Colon (tissue), 2 donors: ENCODE results near the gene FHL2.

ENCODE experiments used
- FAIRE-seq: peaks from 2 replicates; lab custom pipeline; 2012; peaks lifted over from hg19 to GRCh38; lab: Jason Lieb, UNC
- donor health status: control.
- donor health status: control.

FHL2 gene

DNA sequence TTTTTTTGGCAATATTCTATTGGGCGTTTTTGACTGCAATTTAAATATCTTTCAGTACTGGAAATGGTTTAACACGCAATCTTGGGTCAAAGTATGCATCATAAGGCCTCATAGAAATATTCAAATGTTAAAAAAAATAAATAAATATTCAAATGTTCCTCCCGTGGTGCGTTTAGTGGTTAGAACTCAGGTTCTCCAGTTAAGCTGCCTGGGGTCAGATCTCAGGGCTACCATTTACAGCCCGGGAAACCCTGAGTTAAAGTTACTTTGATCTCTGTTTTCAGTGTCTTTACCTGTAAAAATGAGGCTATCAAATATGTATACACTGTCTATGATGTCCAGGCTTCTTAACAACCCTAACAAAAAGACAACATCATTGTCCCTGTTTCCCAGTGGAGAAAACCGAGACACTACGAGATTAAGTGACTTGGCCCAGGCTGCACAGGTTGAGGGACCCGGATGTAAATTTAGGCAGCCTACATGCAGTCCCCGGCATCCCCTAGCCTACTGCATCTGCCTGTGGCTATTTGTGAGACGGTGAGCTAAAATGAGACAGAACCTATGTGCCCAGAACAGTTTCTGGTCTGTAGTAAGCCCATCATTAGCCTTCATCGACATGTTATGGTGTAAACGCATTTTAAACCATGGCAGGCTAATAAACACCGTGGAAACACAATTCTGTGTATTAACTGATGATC is 1.7 kb downstream of the FHL2 start:
- FAIRE-seq: no peak

DNA sequence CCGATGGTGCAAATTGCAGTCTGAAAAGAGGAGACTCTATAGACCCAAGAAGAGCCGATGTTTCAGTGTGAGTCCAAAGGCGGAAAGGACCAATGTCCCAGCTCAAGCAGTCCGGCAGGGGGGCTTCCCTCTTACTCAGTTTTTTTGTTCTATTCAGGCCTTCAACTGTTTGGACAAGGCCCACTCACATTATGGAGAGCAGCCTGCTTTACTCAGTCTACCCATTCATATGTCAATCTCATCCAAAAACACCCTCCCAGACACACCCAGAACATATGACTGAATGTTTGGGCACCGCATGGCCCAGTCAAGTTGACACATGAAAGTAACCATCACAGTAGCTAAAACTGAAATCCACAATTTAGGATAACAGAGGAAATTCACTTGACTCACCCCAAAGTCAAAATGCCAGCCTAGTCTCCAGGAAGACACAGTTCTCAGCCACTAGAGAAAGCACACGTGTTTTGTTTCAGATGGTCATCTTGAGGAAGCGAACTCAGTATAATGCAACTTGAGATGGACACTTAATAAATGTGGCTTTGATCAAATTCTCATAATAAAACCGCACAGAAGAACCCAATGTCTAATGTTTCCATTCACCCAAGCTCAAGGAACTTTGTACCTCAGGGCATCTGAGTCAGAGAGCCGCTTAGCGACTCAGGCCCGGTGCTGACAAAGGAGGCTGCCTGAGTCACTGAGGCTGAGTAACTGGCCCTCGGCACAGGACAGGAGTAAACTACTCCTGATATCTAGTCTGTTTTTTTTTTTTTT is 2.4 kb downstream of the FHL2 start:
- FAIRE-seq: no peak

DNA sequence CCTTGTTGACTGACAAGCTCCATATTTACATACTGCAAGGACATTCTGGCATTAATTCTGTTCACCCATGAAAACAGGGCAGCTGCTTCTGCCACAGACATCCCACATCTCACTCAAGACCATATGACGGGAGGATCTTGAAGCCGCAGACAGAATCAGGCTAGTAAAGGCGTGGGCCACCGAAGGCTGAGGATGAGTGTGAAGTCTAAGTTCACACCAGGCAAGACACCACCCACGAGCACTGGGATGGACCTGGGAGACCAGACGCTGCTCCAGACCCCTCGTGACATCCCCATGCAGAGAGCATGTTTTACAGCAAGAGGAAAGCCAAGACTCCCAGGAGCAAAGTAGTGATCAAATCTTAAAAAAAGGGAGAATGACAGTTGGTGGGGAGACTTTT is 3.2 kb downstream of the FHL2 start:
- FAIRE-seq: no peak

DNA sequence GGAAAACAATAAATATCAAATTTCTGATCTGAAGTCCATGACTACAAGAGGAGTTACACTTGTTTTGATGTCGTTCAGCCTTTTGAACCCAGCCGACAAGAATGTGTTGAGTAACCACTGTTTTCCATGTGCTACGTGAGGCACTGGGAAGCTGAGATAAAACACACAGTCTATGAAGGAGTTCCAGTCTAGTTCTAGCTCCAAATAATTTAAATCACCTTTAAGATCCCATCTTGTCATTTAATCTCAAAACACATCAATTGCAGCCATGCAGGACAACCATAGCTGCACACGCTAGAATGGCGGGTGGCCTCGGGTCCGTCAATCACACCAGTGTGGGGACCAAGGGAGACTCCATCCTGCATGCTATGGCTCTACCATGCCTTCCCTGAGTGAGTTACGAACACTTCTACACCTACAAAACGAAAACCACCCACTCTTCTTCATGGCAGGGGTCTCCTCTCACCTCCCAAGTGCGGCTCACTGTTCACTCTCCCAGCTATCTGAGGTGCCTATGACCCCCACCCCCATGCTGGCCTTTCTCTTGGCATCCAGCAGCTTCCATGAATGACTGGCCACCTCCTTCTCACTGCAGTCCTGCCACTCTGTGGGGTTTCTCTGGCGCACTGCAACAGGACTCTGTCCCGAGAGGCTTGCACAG is 3.8 kb downstream of the FHL2 start:
- no peak for FAIRE-seq

DNA sequence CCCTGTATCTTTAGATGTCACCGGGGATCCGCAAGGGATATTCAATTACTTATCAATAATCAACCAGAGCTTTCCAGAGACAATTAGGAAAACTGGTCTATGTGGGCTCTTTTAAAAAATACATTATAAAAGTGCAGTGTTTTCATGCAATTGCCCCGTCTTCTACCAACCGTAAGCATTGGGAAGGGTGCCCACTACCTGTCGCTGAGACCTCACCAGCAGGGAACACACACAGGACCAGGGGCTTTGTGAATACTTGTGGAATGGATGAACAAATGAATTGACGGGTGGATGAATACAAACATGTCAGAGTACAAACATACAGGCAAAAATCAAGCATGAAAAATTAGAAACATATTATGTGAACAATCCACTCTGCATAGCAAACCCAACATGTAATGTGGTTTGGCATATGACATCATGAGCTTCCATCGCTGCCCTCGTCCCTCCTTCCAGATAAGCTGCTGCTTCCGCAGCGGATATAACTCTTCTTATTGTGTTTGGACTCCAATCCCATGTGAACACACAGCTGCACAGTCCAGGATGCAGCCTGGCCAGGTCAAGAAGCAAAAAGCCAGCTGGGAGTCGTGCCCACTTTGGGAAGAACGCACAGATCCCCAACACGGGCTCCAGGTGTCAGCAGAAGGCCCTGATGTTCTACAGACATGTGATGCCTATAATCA is 5.3 kb downstream of the FHL2 start:
- no peak for FAIRE-seq

DNA sequence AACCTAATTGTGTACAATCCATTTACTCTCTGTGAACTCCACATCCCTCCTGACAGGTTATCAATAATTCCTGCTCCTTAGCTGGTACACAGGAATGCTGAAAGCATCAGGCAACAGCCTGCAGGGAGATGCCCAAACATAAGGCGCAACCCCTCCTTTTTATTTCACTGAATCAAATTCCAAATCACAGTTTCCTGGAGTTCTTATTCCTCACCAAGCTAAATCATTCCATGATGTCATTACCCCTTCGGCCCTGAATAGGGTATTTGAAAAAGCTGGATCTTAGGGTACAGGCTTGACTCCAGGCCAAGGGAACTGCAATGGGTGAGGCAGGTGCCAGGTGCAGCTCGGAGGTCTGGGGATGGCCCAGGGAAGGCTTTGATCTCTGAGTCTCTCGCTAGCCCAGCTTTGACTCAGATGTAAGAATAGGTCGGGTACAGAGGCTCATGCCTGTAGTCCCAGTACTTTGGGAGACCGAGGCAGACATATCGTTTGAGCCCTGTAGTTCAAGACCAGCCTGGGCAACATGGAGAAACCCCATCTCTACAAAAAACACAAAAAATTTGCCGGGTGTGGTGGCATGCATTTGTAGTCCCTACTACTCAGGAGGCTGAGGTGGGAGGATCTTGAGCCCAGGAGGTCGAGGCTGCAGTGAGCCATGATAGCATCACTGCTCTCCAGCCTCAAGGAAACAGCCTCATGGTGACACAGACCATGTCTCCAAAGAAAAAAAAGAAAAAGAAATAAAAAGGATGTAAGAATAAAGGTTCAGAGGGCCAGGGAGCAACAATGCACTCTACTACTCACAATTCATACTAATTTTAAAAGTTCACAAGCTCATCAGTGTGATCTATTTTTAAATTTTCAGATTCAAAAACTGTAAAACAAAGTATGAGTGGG is 6.8 kb downstream of the FHL2 start:
- FAIRE-seq: no peak

DNA sequence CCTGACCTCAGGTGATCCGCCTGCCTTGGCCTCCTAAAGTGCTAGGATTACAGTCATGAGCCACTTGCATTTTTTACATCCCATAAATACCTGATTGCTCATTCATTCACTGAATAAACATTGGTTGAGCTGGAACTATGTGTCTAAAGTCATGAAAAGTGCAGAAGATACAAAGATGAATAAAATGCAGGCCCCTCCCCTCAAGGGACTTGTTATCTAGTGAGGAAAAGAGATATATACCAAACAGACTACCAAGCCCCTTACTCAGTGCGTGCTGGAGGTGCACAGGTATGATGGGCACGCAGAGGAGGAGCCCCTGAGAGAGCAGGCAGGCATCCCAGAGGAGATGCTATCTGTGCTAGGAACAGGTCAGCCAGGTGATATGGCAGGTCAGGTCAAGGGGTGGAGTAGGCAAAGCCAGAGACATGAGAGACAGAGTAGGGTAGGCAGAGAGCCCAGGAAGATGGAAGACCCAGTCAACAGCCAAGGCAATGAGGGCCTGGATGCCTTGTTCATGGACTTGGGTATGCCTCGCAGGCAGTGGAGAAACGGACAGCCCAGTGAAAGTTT is 7.7 kb downstream of the FHL2 start:
- FAIRE-seq: no peak

DNA sequence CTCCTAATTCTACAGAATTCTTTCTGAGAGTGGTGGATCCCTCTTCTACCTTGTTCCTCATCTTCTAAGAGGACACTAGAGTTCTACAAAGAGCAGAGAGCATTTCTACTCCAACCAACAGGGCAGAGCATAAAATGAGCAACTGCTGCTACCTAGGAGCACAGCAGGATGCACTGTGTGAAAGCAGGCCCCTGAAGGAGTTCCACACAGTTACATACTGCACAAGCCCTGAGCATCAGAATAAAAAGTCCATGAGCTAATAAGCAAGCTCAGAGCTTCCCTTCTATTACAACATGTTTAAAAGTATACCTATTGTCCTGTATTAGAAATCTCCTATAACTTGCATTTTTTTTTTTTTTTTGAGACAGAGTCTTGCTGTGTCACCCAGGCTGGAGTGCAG is 8.4 kb downstream of the FHL2 start:
- FAIRE-seq: no peak

DNA sequence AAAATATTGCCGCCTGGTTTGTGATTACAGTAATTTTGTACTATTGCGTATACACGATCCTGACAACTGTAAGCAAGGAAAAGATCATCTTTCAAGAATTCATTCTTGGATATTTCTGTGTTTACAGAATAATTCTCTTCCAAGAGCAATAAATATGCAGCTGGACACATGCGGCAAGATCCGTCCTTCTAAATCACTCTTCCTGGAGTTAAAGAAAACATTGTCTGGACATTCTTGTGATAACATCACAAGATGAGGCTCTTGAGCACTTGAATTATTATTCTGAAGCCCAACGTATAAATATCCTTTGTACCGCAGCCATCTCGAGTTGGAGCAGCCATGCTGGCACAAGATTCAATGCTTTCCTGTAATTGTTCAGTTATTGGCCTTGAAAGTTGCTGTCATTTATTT is 9.9 kb downstream of the FHL2 start:
- no peak for FAIRE-seq

DNA sequence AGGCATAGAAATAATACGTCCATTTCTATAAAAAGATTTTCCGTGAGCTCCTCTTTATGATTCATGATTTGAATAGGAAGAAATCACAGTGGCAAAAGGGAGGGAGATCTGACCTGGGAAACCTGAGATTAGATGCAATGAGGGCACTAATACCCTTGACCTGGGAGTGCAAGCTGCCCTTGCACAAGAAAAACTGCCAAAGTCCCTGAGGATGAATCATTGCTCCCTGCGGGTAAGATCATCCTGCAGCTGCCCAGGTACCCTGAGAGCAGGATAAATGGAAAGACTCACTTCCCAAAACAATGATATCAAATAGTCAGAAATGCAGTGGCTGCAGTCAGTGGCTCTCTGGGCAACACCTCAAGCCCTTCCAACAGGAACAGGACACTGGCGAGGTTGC is 11.6 kb downstream of the FHL2 start:
- no peak for FAIRE-seq

DNA sequence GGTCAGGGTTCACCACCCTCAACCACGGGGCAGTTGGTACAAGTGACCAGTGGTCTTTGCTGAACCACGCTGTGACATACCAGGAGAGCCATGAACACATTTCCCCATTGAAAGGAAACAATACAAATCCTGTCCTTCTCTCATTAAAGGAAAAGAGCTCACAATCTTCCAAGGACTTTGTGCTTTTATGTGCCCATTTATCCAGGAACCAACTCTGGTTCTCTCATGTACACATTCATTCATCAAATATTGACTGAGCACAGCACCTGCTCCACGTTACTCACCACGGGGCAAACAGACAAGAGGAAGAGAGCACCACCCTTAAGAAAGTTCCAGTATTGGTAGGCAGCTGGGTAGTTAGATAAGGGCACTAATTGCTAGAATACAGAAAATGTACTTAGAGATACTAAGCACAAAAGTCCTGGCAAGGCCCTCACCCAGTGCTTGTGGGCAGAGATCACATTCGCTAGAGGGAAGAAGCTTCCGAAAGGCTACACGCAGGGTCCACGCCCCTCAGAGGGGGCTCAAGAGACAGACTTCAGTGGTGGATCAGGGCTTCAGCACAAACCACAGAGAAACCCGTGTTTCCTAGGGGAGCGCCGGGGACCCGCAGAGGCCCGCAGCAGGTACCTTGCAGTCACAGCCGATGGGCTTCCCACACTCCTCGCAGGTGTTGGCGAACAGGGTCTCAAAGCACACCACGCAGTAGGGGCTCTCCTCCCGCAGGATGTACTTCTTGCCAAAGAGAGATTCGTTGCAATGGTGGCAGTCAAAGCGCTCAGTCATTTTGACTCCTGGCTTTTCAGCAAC is 12.9 kb downstream of the FHL2 start:
- no peak for FAIRE-seq

DNA sequence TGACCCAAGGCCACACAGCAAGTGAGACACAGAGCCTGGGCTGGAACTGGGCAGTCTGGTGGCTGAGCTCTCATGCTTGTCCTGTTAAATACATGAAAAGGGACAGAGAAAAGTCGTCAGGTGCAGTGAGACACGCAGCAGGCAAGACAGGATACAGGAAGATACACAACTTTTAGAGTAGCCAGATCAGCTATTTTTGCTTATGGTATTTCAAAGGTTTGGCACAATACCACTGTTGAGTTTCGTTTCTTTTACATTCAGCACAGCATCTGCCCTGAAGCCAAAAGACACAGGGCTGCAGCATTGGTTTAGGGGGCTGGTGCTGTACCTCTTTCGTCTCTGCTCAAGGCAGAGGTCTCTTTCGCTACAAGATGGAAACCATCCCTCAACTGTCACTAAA is 14.0 kb downstream of the FHL2 start:
- no peak for FAIRE-seq

DNA sequence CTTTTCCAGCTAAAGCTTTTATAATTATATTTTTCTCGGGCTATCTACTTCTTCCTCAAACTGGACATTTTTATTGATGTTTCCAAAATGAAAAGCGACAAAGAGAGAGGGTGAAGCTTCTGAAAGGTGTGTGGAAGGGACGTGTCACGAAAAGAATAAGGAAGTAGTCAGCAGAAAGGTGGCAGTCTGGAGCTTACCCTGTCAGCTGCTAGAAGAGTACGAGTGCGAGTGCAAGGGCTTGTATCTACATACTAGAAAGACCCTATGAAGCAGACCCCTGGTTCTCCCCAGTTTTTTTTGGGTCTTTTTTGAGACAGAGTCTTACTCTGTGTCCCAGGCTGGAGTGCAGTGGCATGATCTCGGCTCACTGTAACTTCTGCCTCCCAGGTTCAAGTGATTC is 14.6 kb downstream of the FHL2 start:
- FAIRE-seq: no peak

DNA sequence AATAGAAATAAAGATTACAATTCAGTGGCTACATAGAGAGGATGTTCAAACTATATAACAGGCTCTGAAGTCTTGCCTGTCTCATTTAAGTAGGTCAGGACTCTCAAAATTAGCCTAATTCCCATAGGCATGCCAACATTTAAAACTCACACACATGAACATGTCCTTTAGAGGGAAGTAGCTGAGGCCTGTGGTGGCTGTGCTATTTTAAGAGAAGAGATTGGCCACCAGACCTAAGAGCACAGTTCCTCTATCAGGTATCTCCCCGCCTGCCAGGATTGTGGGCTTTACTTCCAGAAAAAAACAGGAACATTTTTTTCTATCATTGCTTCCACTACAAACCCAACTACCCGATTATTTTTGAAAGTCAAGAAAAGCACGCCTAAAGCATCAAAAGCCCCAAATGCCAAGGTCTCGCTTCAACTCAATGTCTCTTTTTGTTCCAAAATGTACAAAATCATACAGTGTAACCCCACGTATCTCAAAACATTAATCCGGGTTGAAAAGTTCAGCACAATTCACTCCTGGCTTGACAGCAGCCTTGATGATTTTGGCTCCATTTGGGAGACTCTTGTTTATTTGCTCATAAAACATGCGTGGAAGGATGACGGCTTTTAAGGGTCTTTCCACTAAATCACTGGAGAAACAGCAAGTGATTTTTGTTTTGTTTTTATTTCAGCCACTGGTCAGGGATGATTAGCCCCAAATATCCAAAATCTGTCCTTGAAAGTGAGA is 15.3 kb downstream of the FHL2 start:
- no peak for FAIRE-seq

DNA sequence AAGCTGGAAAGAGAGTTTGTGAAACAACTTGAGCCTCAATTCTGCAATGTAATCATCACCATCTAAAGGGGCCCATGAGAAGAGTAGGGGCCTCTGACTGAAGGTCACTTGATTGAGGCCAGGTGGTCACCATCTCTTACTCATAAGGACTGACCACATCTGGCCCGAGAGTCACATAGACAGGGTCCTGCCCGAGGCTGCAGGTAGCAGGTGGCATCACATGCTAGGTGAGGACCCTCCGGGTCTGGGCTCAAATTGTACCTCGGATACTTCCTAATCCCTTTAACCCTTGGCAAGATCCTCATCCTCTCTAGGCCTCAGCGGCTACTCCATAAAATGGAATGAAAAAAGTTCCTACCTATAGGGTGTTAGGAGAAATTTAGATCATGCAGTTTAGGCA is 16.7 kb downstream of the FHL2 start:
- FAIRE-seq: no peak

DNA sequence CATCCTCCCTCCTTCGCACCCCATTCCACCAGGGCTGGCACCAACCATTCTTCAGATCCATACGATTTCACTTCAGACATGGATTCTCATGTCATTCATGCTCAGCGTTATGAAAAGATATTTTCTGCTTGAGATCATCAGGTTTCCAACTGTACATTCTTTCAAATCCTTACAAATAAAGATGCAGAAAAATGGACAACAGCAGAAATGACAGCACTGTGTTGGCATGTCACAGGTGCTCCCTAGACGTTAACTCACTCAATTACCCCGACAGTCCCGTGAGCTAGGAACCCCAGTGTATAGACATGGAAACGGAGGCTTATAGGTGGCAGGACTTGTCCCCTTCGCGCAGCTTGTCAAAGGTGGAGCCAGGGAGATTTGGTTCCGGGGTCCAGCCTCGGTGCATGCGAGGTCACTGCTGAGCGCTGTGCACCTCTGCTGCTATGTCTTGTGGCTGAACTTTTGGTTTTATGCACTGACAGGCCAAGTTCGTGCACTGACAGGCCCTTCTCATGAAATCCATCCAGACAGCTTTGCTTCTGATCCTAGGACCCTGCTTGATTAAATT is 17.7 kb downstream of the FHL2 start:
- FAIRE-seq: no peak

DNA sequence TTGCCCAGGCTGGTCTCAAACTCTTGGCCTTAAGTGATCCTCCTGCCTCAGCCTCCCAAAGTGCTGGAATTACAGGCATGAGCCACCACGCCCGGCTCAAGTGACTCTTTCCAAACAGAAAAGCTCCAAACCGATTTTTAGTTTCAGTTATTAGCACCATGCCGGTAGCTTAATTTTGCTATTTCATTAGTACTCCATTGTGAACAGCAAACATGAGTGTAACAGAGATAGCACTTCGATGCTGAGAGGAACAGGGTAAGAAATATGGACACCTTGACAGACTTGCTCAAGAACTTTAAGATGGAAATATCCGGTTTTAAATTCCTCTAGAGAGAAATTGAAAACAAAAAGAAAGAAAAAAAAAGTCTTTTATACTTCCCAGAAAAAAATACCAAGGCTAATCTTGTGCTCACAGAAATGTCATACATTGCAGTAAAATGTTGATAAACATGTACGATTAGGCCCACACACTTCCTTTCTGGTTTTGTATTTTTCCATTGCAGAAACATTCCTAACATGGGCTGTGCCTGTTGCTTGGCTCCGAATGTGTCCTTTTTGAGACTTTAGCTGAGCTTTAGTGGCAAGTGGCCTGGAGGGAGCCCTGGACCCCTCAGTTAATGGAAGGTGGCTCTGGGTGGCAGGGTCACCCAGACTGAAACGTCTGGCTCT is 18.3 kb downstream of the FHL2 start:
- FAIRE-seq: no peak

DNA sequence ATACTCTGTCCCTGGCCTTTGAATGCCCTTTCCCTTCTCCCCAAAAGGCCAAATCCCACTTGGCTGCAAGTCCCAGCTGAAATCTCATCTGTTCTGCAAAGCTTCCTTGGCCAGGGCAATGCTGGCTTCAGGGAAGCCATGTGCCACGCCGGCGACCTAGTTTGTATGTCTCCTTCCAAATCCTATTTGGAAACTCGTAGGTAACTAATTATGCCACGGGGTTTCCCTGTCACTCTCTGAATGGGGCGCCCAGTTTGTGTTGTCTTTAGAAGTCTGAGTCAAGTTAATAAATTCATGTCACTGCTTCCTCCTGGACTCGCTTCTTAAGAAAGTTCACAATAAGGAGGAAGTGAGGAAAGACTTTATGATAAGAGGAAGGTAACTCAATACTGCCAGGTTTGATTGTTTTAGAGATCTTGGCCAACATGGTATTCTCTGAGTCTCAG is 19.1 kb downstream of the FHL2 start:
- FAIRE-seq: no peak

DNA sequence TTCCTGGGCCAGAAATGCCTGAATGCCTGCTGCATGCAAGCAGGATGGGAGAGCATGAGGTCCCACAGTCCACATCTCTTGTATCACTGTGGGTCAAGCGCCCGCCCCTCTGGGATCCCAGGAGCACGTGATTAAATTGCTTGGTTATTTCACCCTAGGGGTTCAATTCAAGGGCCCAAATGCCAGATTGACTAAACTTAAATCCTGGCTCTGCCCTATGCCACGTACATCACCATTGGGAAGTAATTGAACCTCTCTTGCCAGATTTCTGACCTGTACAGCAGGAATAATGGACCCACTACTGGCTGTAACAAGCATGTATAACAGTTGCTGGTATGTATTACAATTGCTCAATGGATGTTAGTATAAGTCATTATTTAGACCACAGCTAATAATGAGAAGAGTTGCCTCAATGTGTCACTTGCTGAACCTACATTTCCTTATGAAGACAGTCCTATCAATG is 19.9 kb downstream of the FHL2 start:
- no peak for FAIRE-seq
